A549 treated with CpdA at 1 μM for 4 hours (cell line): ENCODE results near the gene PITPNC1. TPM values are rescaled to one million over a fixed set of nuclear protein-coding genes. Genes with fewer than 3 reads are reported as not detected.

Experiments
- total RNA-seq: library from RNA; stranded (reverse); fragments of 200-300 nt; extraction: Qiagen RNA extraction; gene quantifications from 5 replicates; pipeline ENCODE4 v1.2.3, GENCODE V29; 2022; ENCODE audit warnings: low read depth

PITPNC1 gene
- total RNA-seq: 13.5 to 16.9 TPM (median 15.2 TPM) in 5 replicates

GRCh38 chr17:67376737-67377487 is at the start of gene PITPNC1:
PITPNC1 (plus strand) TSS chr17:67377281.

GRCh38 chr17:67366193-67367157 is 10.6 kb upstream of the PITPNC1 start, which contains the start of gene PSMD12:
PSMD12 (minus strand) TSS chr17:67366577; CDS start chr17:67366519, 58 bp downstream.

GRCh38 chr17:67717624-67718324 is 340.7 kb downstream of the PITPNC1 start, which contains the start of gene NOL11:
NOL11 (plus strand) TSS chr17:67717936; CDS start chr17:67717948, 12 bp downstream.

Other genes with a start within 250 kb of the PITPNC1 start
- 7.3 to 10.1 TPM (median 9.1 TPM) in 5 replicates for gene HELZ, start 132.1 kb upstream of the PITPNC1 start, total RNA-seq
- 96.0 to 119 TPM (median 98.7 TPM) in 5 replicates for gene PSMD12, start 10.7 kb upstream of the PITPNC1 start, total RNA-seq